Inflammatory macrophage treated with lipopolysaccharide for 4 hours (primary cell): ENCODE results near the gene ICAM5.
A peak's percentile ranks its signal among the peaks of the same experiment; 100 is the strongest.
"Not testable (repeated sequence)": the region's sequence is repeated elsewhere in the genome, so short reads cannot be mapped to it uniquely, and the experiment has no call there.

ENCODE experiments used
- DNase-seq: peaks from one replicate; pipeline ENCODE4 v3.0.0-alpha.2; 2020

The ICAM5 gene

DNA sequence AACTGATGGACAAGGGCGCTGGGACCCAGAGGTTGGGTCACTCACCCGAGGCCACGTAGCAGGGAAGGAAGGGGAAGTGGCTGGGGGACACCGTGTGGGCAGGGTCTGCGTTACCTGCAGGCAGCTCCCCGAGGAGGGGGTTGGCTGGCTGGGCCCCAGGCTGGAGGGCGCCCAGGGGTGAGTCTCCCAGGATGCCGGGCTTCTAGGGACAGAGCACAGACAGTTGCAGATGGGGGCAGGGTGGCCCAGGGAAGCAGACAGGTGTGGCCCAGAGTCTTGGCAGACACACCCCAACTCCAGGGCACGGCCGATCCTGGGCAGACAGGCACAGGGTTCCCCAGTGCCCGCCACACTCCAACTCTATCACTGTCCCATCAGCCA is 31.7 kb downstream of the ICAM5 start:
- DNase-seq: no peak

DNA sequence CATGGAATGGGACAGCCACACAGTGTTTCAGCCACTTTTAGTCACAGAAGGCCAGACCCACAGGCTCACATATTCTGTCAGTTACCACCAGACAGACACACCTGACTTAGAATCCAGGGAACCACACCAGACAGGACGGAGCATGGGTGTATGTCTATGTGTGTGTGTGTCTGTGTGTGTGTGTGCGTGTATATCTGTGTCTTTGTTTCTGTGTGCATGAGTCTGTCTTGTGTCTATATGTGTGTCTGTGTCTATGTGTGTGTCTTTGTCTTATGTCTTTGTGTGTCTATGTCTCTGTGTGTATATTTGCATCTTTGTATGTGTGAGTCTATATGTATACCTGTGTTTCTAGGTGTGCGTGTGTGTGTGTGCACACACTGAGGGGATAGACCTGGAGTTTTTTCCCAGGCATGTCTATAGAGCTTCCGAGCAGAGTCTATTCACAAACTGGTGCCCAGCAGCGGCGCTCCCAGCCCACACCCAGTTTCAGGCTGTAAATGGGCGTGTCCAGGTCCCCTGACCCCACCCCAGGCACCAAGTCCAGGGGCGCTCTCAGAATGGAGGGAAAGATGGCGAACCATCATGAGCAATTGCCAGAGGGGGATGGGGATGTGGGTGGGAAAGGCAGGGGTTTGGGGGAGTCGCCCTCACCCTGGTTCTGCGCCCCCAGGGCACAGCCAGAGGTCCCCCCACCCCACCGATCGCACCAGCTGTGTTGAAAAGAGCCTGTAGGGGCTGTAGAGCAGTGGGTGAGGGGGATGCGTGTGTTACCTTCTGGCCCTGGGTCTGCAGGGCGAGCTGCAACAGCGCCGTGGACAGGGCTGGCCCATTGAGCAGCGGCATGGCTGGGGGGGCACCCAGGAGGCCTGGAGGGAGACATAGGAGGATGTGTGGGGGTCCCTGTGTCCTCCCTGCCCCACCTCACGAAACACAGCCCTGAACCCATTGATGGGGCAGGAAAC is 32.4 kb downstream of the ICAM5 start:
- DNase-seq: no peak

DNA sequence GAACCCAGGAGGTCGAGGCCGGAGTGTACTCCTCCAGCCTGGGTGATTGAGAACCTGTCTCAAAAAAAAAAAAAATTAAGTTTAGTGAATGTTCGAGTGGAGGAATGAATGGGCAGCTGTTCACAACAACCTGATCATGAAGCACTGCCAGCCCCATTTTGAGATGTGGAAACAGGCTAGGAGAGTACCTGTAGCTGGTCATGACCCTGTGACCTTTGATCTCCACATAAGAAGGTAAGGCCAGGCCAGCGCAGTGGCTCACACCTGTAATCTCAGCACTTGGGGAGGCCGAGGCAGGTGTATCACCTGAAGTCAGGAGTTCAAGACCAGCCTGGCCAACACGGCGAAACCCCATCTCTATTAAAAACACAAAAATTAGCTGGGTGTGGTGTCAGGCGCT is 36.0 kb downstream of the ICAM5 start:
- DNase-seq: no peak

DNA sequence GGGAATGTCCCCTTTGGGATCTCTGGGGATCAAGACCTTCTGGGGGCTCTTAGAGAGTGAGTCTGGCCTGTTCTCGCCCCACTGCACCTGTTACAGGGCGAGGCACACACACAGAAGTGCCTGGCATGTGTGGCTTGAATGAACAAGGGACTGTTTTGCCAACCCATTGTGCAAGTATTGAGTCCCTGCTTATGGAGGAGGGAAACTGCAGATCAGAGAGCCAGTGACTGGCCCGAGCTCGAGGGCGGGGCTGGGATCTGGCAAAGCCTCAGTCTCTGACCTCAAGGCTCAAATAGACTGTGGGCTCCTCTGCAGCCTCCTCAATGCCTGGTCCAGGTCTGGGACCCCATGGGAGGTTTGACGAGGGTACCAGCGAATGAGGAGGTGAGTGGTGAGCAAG is 38.0 kb downstream of the ICAM5 start:
- DNase-seq: no peak

GRCh38 chr19:10328558-10329429 is 39.0 kb downstream of the ICAM5 start:
- DNase-seq: no peak

- DNase-seq: no peak
Observed at GRCh38 chr19:10329555-10329954, 39.8 kb downstream of the ICAM5 start.

- no peak for DNase-seq
Observed at GRCh38 chr19:10332158-10332964, 42.6 kb downstream of the ICAM5 start.

DNA sequence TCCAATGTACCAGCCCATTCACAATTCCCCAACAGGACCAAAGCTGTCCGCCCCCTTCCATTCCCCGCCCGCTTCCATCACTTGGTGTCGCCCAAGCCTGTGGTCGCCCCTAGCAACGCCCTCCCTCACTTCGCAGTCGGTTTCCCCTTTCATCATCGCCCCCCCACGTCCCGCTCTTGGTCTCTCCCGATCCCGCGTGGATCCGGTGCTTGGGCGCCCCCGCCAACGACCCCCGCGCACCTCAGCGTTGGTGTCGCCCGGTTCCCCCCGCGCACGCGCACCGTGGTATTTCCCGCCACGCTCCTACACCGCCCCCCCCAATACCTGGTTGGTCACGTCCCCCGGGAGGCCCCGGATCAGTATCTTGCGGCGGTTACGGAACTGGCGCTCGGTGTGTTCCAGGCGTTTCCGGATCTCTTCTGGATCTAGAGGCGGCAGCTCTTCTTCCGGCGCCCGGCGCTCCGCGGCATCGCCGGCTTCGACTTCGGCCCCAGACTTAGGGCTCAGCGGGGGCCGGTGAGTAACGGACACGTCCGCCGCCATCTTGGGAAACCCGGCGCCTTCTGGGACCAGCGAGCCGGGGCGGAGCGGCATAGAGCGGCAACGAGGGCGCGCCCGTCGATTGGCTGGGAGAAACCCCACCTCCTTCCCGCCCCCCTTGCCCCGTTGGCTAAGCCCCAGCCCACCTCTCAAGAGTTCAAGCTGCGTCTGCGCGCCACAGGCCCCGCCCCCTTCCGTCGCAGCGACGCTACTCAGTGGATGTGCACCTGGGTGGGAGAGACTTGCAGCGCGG is 43.4 kb downstream of the ICAM5 start, which contains the start of gene RAVER1:
RAVER1 (minus strand) TSS at position 565 of the 793 bp plus-strand sequence; CDS start at position 543, 22 bp downstream.
- peak; percentile 98 for DNase-seq

- DNase-seq: no peak
Observed at GRCh38 chr19:10333758-10334587, 44.2 kb downstream of the ICAM5 start.

DNA sequence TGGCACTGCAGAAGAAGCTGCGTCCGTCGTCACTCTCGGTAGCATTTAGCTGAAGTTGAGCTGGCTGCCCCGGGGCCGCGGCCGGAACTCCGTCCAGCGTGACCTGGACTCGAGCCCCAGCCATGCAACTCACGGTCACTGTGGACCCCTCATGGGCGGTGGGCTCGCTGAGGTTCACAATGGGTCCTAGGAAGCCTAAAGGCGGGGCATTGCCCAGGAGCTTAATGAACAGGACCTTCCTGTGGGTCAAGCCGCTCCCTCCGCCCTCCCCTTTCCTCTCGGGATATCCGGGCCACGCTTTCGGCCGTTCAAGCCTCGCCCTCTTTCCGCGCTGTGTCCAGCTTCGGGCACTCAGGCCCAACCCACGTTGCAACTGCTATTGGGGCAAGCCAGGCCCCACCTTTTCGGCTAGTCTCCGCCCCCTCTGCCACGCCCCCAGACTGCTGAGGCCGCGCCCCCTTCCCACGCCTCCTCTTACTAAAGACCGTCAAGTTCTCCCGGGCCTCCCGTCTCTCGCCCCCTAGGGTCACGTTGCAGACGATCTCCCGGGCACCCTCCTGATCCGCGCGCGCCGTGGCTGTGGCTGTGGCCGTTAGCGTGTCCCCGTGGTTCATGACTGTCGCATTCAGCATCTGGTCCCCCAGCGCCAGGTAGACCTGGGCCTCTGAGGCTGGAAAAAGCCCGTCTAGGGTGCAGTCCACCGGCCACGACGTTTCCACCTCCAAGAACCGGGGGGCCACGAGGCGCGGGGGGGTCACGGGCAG is 45.0 kb downstream of the ICAM5 start:
- DNase-seq: peak; percentile 69

GRCh38 chr19:10335352-10335985 is 45.7 kb downstream of the ICAM5 start:
- no peak for DNase-seq

GRCh38 chr19:10336725-10337124 is 47.0 kb downstream of the ICAM5 start:
- DNase-seq: not testable (repeated sequence)

DNA sequence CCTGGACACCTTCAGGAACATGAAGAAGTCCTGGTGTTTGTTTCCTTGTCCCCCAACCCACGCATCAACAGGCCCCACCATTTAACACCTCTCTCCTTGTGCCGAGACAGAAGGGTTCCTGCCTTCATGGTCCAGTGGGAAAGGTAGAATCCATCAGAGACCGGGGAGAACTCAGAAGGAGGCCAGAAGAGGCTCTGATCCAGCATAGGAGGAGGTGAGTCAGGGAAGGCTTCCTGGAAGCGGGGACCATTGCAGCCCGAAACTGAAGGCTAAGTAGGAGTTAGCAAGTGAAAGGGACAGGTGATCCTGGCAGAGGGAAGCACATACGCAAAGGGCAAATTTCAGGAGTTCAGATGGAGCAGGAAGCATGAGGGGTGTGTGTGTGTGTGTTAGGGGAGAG is 49.2 kb downstream of the ICAM5 start:
- DNase-seq: no peak

GRCh38 chr19:10339380-10339960 is 49.7 kb downstream of the ICAM5 start, which contains the start of gene ICAM3:
TSS of gene ICAM3 (minus strand) at chr19:10339624. CDS start at chr19:10339614, 10 bp downstream.
- DNase-seq: peak; percentile 54

DNA sequence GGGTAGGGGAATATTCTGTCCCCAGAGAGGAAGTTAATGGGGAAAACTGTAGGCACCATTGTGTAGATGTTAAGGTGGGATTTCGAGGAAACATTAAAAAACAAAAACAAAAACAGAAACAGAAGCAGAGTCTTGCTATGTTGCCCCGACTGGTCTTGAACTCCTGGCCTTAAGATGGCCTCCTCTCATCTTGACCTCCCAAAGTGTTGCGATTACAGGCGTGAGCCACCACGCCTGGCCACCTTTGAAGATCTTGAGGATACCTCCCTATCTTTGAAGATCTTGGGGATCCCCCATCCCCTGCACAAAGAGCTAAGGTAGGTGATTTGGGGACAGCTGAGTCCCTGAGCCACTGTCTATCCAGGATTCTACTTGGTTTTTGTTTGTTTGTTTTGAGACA is 50.2 kb downstream of the ICAM5 start:
- no peak for DNase-seq

DNA sequence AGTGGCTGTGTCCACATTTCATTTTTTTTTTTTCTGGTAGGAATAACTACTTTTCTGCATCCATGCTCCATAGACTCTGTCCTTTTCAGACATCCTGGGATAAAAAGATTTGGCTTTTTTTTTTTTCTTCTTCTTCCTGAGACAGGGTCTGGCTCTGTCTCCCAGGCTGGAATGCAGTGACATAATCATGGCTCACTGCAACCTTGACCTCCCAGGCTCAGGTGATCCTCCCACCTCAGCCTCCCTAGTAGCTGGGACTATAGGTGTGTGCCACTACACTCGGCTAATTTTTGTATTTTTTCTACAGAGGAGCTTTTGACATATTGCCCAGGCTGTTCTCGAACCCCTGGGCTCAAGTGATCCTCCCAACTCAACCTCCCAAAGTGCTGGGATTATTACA is 53.7 kb downstream of the ICAM5 start:
- no peak for DNase-seq

GRCh38 chr19:10344780-10345179 is 55.0 kb downstream of the ICAM5 start:
- no peak for DNase-seq
